ENCODE data around the gene NADSYN1. TPM values are rescaled to one million over a fixed set of nuclear protein-coding genes. Genes with fewer than 3 reads are reported as not detected.
A peak's percentile ranks its signal among the peaks of the same experiment; 100 is the strongest.
"Not testable (repeated sequence)": the region's sequence is repeated elsewhere in the genome, so short reads cannot be mapped to it uniquely, and the experiment has no call there.

Gene NADSYN1
- total and polyA plus RNA-seq, 4 donors: 26.1 to 64.0 (median 47.5) TPM

- Histone ChIP-seq H3K27me3 (ENCODE audit: control insufficient read depth, insufficient read depth, low read length) (no peaks in the 10 kb centered on the region), H3K36me3 (ENCODE audit: control insufficient read depth, insufficient read depth, low read length) (no peaks in the 10 kb centered on the region), H3K9me3 (ENCODE audit: control insufficient read depth, insufficient read depth, low read length) (no peaks in the 10 kb centered on the region), H3K27ac (ENCODE audit: low read depth, low read length) (no peak overlapping the region), H3K4me1 (ENCODE audit: control insufficient read depth, insufficient read depth, low read length) (peaks cover 3% of the 10 kb centered on the region), H3K4me3 (ENCODE audit: low read depth, low read length) (no peak overlapping the region)
- 95% methylated on average over 2 of the region's 12 CpGs for WGBS (ENCODE audit: insufficient coverage)
- no peak for DNase-seq (ENCODE audit: low read depth in 4 of 6, low spot score in 6 of 6)
Observed at GRCh38 chr11:71421392-71421950, 31.5 kb upstream of the NADSYN1 start.

DNA sequence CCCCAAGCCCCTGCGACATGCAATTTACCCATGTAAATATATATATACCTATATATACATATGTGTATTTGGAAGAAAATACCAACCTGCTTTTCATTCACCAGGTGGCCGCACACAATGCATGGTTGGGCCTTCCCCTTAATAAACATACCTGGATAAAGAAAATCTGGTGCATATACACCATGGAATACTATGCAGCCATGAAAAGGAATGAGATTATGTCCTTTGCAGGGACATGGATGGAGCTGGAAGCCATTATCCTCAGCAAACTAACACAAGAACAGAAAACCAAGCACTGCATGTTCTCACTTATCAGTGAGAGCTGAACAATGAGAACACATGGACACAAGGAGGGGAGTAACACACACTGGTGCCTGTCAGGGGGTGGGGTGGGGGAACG, 30.7 kb upstream of the NADSYN1 start:
- not testable (repeated sequence) for H3K4me1 ChIP-seq (ENCODE audit: control insufficient read depth, insufficient read depth, low read length); H3K4me3 ChIP-seq (ENCODE audit: low read depth, low read length); H3K9me3 ChIP-seq (ENCODE audit: control insufficient read depth, insufficient read depth, low read length); DNase-seq (ENCODE audit: low read depth in 4 of 6, low spot score in 6 of 6); H3K36me3 ChIP-seq (ENCODE audit: control insufficient read depth, insufficient read depth, low read length); H3K27ac ChIP-seq (ENCODE audit: low read depth, low read length); H3K27me3 ChIP-seq (ENCODE audit: control insufficient read depth, insufficient read depth, low read length)
- WGBS (ENCODE audit: insufficient coverage): 100% methylated on average over 1 of the region's 3 CpGs

- no peaks in the 10 kb centered on the region for H3K27me3 ChIP-seq (ENCODE audit: control insufficient read depth, insufficient read depth, low read length)
- WGBS (ENCODE audit: insufficient coverage): 100% methylated on average over 2 of the region's 7 CpGs
- peaks cover 3% of the 10 kb centered on the region for H3K4me1 ChIP-seq (ENCODE audit: control insufficient read depth, insufficient read depth, low read length)
- no peak overlapping the region for H3K27ac ChIP-seq (ENCODE audit: low read depth, low read length)
- no peak for DNase-seq (ENCODE audit: low read depth in 4 of 6, low spot score in 6 of 6)
- no peaks in the 10 kb centered on the region for H3K9me3 ChIP-seq (ENCODE audit: control insufficient read depth, insufficient read depth, low read length)
- H3K4me3 ChIP-seq (ENCODE audit: low read depth, low read length): no peak overlapping the region
- no peaks in the 10 kb centered on the region for H3K36me3 ChIP-seq (ENCODE audit: control insufficient read depth, insufficient read depth, low read length)
Observed at GRCh38 chr11:71423181-71423790, 29.7 kb upstream of the NADSYN1 start.

DNA sequence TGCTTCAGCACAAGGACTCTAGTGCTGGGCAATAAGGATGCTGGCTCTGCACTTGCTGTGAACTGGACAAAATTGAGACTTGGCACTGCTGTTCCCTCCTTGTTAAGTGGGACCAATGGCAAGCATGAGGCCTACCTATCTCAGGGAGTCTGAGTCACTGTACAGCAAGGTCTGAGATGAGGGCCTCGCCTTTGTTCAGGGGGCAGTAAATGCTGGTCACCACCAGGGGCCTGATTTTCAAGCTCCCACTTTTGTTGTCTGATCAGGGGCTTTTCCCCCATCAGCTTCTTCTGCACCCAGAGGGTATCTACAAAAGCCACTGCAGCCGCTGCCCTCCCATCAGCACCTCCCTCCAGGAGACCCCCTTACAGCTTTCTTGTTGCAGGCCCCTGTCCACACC, 27.6 kb upstream of the NADSYN1 start:
- Histone ChIP-seq H3K4me3 (ENCODE audit: low read depth, low read length) (no peak overlapping the region), H3K36me3 (ENCODE audit: control insufficient read depth, insufficient read depth, low read length) (no peaks in the 10 kb centered on the region), H3K9me3 (ENCODE audit: control insufficient read depth, insufficient read depth, low read length) (no peaks in the 10 kb centered on the region), H3K4me1 (ENCODE audit: control insufficient read depth, insufficient read depth, low read length) (no peaks in the 10 kb centered on the region), H3K27me3 (ENCODE audit: control insufficient read depth, insufficient read depth, low read length) (no peaks in the 10 kb centered on the region), H3K27ac (ENCODE audit: low read depth, low read length) (no peak overlapping the region)
- WGBS (ENCODE audit: insufficient coverage): 87% methylated on average over 2 of the region's 2 CpGs
- no peak for DNase-seq (ENCODE audit: low read depth in 4 of 6, low spot score in 6 of 6)

GRCh38 chr11:71425860-71426259, 27.1 kb upstream of the NADSYN1 start:
- no peak overlapping the region for H3K4me3 ChIP-seq (ENCODE audit: low read depth, low read length)
- no peak for DNase-seq (ENCODE audit: low read depth in 4 of 6, low spot score in 6 of 6)
- no peaks in the 10 kb centered on the region for H3K36me3 ChIP-seq (ENCODE audit: control insufficient read depth, insufficient read depth, low read length)
- no peak overlapping the region for H3K27ac ChIP-seq (ENCODE audit: low read depth, low read length)
- no peaks in the 10 kb centered on the region for H3K9me3 ChIP-seq (ENCODE audit: control insufficient read depth, insufficient read depth, low read length)
- no peaks in the 10 kb centered on the region for H3K4me1 ChIP-seq (ENCODE audit: control insufficient read depth, insufficient read depth, low read length)
- 89% methylated on average over 3 of the region's 4 CpGs for WGBS (ENCODE audit: insufficient coverage)
- H3K27me3 ChIP-seq (ENCODE audit: control insufficient read depth, insufficient read depth, low read length): no peaks in the 10 kb centered on the region

DNA sequence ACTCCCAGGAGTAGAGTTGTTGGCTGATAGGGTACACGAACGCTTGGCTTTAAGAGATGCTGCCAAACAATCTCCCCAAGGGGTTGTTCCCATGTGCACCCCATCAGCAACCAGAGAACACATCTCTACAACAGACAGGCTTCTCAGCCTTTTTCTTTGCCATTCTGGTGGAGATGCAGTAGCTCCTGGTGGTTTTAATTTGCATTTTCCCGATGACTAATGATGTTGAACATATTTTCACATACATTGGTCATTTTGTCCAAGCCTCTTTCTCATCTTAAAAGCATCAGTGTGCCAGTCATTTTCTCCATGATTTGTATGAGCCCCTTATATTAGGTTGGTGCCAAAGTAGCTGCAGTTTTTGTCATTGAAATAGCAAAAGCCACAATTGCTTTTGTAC, 26.6 kb upstream of the NADSYN1 start:
- H3K36me3 ChIP-seq (ENCODE audit: control insufficient read depth, insufficient read depth, low read length): no peaks in the 10 kb centered on the region
- no peak for DNase-seq (ENCODE audit: low read depth in 4 of 6, low spot score in 6 of 6)
- H3K4me1 ChIP-seq (ENCODE audit: control insufficient read depth, insufficient read depth, low read length): no peaks in the 10 kb centered on the region
- no CpG with 5 or more reads among the region's 3 CpGs for WGBS (ENCODE audit: insufficient coverage)
- no peak overlapping the region for H3K4me3 ChIP-seq (ENCODE audit: low read depth, low read length)
- no peak overlapping the region for H3K27ac ChIP-seq (ENCODE audit: low read depth, low read length)
- no peaks in the 10 kb centered on the region for H3K27me3 ChIP-seq (ENCODE audit: control insufficient read depth, insufficient read depth, low read length)
- no peaks in the 10 kb centered on the region for H3K9me3 ChIP-seq (ENCODE audit: control insufficient read depth, insufficient read depth, low read length)

- peaks cover 5% of the 10 kb centered on the region for H3K36me3 ChIP-seq (ENCODE audit: control insufficient read depth, insufficient read depth, low read length)
- peak in 1 of 6 donors; percentile 48 for DNase-seq (ENCODE audit: low read depth in 4 of 6, low spot score in 6 of 6)
- WGBS (ENCODE audit: insufficient coverage): 69% methylated on average over 7 of the region's 7 CpGs
- H3K9me3 ChIP-seq (ENCODE audit: control insufficient read depth, insufficient read depth, low read length): no peaks in the 10 kb centered on the region
- no peak overlapping the region for H3K4me3 ChIP-seq (ENCODE audit: low read depth, low read length)
- H3K27me3 ChIP-seq (ENCODE audit: control insufficient read depth, insufficient read depth, low read length): no peaks in the 10 kb centered on the region
- no peak overlapping the region for H3K27ac ChIP-seq (ENCODE audit: low read depth, low read length)
- H3K4me1 ChIP-seq (ENCODE audit: control insufficient read depth, insufficient read depth, low read length): peaks cover 8% of the 10 kb centered on the region
Observed at GRCh38 chr11:71428861-71429435, 24.1 kb upstream of the NADSYN1 start.

DNA sequence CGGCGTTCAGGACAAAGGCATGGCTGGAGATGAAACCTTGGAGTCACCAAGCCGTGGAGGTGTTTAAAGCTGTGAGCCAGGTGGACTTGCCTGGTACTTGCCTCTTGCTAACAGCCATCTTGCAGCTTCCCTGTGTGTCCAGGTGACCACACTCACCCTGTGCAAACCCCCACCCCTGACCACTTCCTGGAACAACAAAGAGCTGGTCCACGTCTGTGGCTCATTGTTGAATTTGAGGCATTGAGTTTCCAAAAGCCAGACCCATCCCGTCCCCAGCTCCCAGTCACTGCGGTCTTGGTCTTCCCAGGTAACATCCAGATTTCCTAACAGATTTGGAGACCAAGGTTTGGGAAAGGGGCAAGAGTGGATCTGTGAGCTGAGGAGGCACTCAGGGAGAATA, 23.3 kb upstream of the NADSYN1 start:
- Histone ChIP-seq H3K4me1 (ENCODE audit: control insufficient read depth, insufficient read depth, low read length) (peaks cover 15% of the 10 kb centered on the region), H3K4me3 (ENCODE audit: low read depth, low read length) (no peak overlapping the region), H3K36me3 (ENCODE audit: control insufficient read depth, insufficient read depth, low read length) (peaks cover 13% of the 10 kb centered on the region), H3K9me3 (ENCODE audit: control insufficient read depth, insufficient read depth, low read length) (no peaks in the 10 kb centered on the region), H3K27ac (ENCODE audit: low read depth, low read length) (no peak overlapping the region), H3K27me3 (ENCODE audit: control insufficient read depth, insufficient read depth, low read length) (no peaks in the 10 kb centered on the region)
- no peak for DNase-seq (ENCODE audit: low read depth in 4 of 6, low spot score in 6 of 6)
- 92% methylated on average over 6 of the region's 6 CpGs for whole genome bisulfite sequencing (ENCODE audit: insufficient coverage)

DNA sequence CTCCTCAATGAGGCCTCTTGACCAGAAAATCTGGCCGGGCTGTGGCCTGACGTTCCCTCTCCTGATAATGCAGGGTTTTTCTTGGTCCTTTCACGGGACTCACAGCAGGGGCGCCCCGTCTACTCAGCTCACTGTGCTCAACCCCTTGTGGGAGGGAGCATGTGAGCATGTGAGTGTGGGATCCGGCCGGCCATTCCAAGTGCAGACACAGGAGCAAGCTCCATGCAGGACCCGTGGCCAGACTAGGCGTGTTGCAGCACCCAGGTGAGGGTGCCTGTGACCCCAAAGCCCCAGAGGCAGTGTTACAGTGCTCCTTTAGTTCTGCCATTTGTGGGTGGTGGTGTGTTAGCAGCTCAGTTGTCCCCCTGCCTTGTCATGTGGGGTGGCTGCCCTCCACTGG, 22.8 kb upstream of the NADSYN1 start:
- no peak for DNase-seq (ENCODE audit: low read depth in 4 of 6, low spot score in 6 of 6)
- H3K4me1 ChIP-seq (ENCODE audit: control insufficient read depth, insufficient read depth, low read length): peaks cover 15% of the 10 kb centered on the region
- no peak overlapping the region for H3K4me3 ChIP-seq (ENCODE audit: low read depth, low read length)
- no peaks in the 10 kb centered on the region for H3K27me3 ChIP-seq (ENCODE audit: control insufficient read depth, insufficient read depth, low read length)
- H3K36me3 ChIP-seq (ENCODE audit: control insufficient read depth, insufficient read depth, low read length): peaks cover 17% of the 10 kb centered on the region
- no peaks in the 10 kb centered on the region for H3K9me3 ChIP-seq (ENCODE audit: control insufficient read depth, insufficient read depth, low read length)
- WGBS (ENCODE audit: insufficient coverage): 89% methylated on average over 9 of the region's 9 CpGs
- no peak overlapping the region for H3K27ac ChIP-seq (ENCODE audit: low read depth, low read length)

DNA sequence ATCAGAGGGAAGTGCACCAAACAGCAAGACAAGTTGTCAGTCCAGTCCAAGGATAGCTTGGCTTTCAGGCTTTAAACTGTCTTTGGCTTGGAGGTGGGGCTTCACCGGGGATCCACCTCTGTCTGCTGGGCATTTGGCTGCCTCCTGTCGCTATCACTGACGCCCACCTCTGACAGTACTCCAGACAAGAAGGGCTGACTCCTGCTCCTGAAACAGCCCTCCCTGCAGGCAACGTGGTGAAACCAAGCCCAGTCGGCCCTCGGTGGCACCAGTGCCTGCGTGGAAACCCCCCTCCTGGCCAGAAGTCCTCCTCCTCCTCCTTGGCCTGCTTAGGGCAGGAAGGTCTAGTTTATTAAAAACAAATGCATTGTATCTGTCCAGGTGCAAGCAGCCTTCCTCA, 21.7 kb upstream of the NADSYN1 start:
- Histone ChIP-seq H3K36me3 (ENCODE audit: control insufficient read depth, insufficient read depth, low read length) (peaks cover 24% of the 10 kb centered on the region), H3K9me3 (ENCODE audit: control insufficient read depth, insufficient read depth, low read length) (no peaks in the 10 kb centered on the region), H3K27ac (ENCODE audit: low read depth, low read length) (no peak overlapping the region), H3K4me3 (ENCODE audit: low read depth, low read length) (no peak overlapping the region), H3K27me3 (ENCODE audit: control insufficient read depth, insufficient read depth, low read length) (no peaks in the 10 kb centered on the region), H3K4me1 (ENCODE audit: control insufficient read depth, insufficient read depth, low read length) (peaks cover 15% of the 10 kb centered on the region)
- 59% methylated on average over 7 of the region's 7 CpGs for WGBS (ENCODE audit: insufficient coverage)
- DNase-seq (ENCODE audit: low read depth in 4 of 6, low spot score in 6 of 6): no peak

Measured in spinal cord (tissue), 10 donors.